HEK293 (cell line): ENCODE data around the gene TES.

ENCODE experiments used
- IKZF3 ChIP-seq: fragments of 450-650 bp; IDR thresholded peaks from 2 replicates; pipeline ENCODE4 v1.5.0; 2018; ENCODE audit warnings: missing biosample characterization, mild to moderate bottlenecking, missing genetic modification characterization, moderate library complexity
- MYNN ChIP-seq: fragments of 450-650 bp; formaldehyde crosslinking; IDR thresholded peaks from 2 replicates; pipeline ENCODE4 v1.5.1; 2016; ENCODE audit warnings: missing biosample characterization, missing genetic modification characterization, borderline replicate concordance
- MZF1 ChIP-seq: fragments of 450-650 bp; formaldehyde crosslinking; IDR thresholded peaks from 2 replicates; pipeline ENCODE4 v1.5.1; 2017; ENCODE audit warnings: missing biosample characterization, missing genetic modification characterization, borderline replicate concordance
- SALL2 ChIP-seq: fragments of 450-650 bp; formaldehyde crosslinking; IDR thresholded peaks from 2 replicates; pipeline ENCODE4 v1.5.0; 2017; ENCODE audit warnings: missing biosample characterization, mild to moderate bottlenecking, missing genetic modification characterization, borderline replicate concordance
- SETDB1 ChIP-seq: IDR thresholded peaks from one replicate; pipeline ENCODE4 v1.6.1; 2017; ENCODE audit warnings: mild to moderate bottlenecking, low read length, moderate library complexity, mixed read lengths; ENCODE audit not compliant: insufficient read length
- ZBTB1 ChIP-seq: fragments of 450-650 bp; formaldehyde crosslinking; IDR thresholded peaks from 2 replicates; pipeline ENCODE4 v1.5.1; 2016; ENCODE audit warnings: missing biosample characterization, missing genetic modification characterization
- ZNF112 ChIP-seq: fragments of 450-650 bp; formaldehyde crosslinking; IDR thresholded peaks from 2 replicates; pipeline ENCODE4 v1.5.0; 2017; ENCODE audit warnings: missing biosample characterization, missing genetic modification characterization
- ZNF114 ChIP-seq: fragments of 450-650 bp; formaldehyde crosslinking; IDR thresholded peaks from 2 replicates; pipeline ENCODE4 v1.5.0; 2017; ENCODE audit warnings: missing biosample characterization, missing genetic modification characterization
- ZNF133 ChIP-seq: fragments of 450-650 bp; formaldehyde crosslinking; IDR thresholded peaks from 2 replicates; pipeline ENCODE4 v1.5.1; 2016; ENCODE audit warnings: missing biosample characterization, missing genetic modification characterization
- ZNF169 ChIP-seq: fragments of 450-650 bp; formaldehyde crosslinking; IDR thresholded peaks from 2 replicates; pipeline ENCODE4 v1.5.1; 2016; ENCODE audit warnings: missing biosample characterization, missing genetic modification characterization
- ZNF341 ChIP-seq: fragments of 450-650 bp; formaldehyde crosslinking; IDR thresholded peaks from 2 replicates; pipeline ENCODE4; 2016; ENCODE audit warnings: low read depth, missing biosample characterization, missing genetic modification characterization
- ZNF366 ChIP-seq: fragments of 450-650 bp; formaldehyde crosslinking; conservative IDR thresholded peaks from 2 replicates; pipeline ENCODE4 v1.5.1; 2016; ENCODE audit warnings: missing biosample characterization, missing genetic modification characterization
- ZNF416 ChIP-seq: fragments of 450-650 bp; formaldehyde crosslinking; IDR thresholded peaks from 2 replicates; pipeline ENCODE4 v1.5.1; 2016; ENCODE audit warnings: missing biosample characterization, missing genetic modification characterization
- ZNF48 ChIP-seq: fragments of 450-650 bp; formaldehyde crosslinking; IDR thresholded peaks from 2 replicates; pipeline ENCODE4 v1.5.1; 2016; ENCODE audit warnings: missing biosample characterization, missing genetic modification characterization
- ZNF600 ChIP-seq: fragments of 450-650 bp; formaldehyde crosslinking; IDR thresholded peaks from 2 replicates; pipeline ENCODE4 v1.5.1; 2016; ENCODE audit warnings: missing biosample characterization, missing genetic modification characterization
- ZNF624 ChIP-seq: fragments of 450-650 bp; formaldehyde crosslinking; IDR thresholded peaks from 2 replicates; pipeline ENCODE4 v1.5.1; 2017; ENCODE audit warnings: missing biosample characterization, missing genetic modification characterization
- ZNF660 ChIP-seq: fragments of 450-650 bp; IDR thresholded peaks from 2 replicates; pipeline ENCODE4 v1.5.1; 2018; ENCODE audit warnings: missing biosample characterization, mild to moderate bottlenecking, missing genetic modification characterization
- ZNF747 ChIP-seq: fragments of 450-650 bp; formaldehyde crosslinking; IDR thresholded peaks from 2 replicates; pipeline ENCODE4 v1.5.1; 2016; ENCODE audit warnings: missing biosample characterization, missing genetic modification characterization
- ZNF837 ChIP-seq: fragments of 450-650 bp; formaldehyde crosslinking; IDR thresholded peaks from 2 replicates; pipeline ENCODE4 v1.5.1; 2016; ENCODE audit warnings: missing biosample characterization, missing genetic modification characterization
- TF ChIP-seq, protein P1 (sequence below): fragments of 450-650 bp; formaldehyde crosslinking; IDR thresholded peaks from 2 replicates; pipeline ENCODE4 v1.5.1; 2017; ENCODE audit warnings: missing biosample characterization, mild to moderate bottlenecking, missing genetic modification characterization, moderate library complexity
- TF ChIP-seq, protein P2 (sequence below): fragments of 450-650 bp; formaldehyde crosslinking; IDR thresholded peaks from 2 replicates; pipeline ENCODE4 v1.5.1; 2016; ENCODE audit warnings: missing biosample characterization, missing genetic modification characterization
- TF ChIP-seq, protein P3 (sequence below): fragments of 450-650 bp; formaldehyde crosslinking; IDR thresholded peaks from 2 replicates; pipeline ENCODE4 v1.5.1; 2016; ENCODE audit warnings: missing biosample characterization, missing genetic modification characterization
- TF ChIP-seq, protein P4 (sequence below): fragments of 450-650 bp; formaldehyde crosslinking; IDR thresholded peaks from 2 replicates; pipeline ENCODE4; 2016; ENCODE audit warnings: missing biosample characterization, missing genetic modification characterization
- TF ChIP-seq, protein P5 (sequence below): fragments of 450-650 bp; formaldehyde crosslinking; IDR thresholded peaks from 2 replicates; pipeline ENCODE4 v1.5.1; 2016; ENCODE audit warnings: missing biosample characterization, missing genetic modification characterization, borderline replicate concordance
- TF ChIP-seq, protein P6 (sequence below): fragments of 450-650 bp; formaldehyde crosslinking; IDR thresholded peaks from 2 replicates; pipeline ENCODE4 v1.5.1; 2016; ENCODE audit warnings: missing biosample characterization, missing genetic modification characterization

TES gene

DNA sequence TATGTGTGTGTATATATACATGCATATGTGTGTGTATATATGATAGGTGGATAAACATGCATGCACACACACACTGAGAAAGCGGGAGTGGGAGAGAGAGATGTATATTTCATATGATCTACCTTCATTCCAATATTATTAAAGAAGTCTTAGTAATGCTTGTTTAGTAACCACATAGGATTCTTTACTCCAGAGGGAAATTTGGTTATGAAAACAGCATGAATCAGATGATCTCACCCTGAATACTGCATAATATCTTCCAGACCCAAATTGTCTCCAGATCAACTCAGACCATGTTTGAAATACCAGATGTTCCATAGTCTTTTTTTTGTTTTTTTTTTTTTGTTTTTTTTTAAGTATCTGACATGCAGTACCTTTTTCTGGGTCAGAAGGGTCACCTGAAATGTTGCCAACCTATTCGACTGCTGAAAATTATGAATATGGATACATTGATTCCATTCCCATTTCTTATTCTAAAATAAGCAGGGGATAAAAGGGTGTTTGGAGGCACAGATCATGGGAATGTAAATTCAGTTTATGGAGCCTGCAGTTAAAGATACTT is 17.4 kb downstream of the TES start (continued):
- TF ChIP-seq, protein P1, sequence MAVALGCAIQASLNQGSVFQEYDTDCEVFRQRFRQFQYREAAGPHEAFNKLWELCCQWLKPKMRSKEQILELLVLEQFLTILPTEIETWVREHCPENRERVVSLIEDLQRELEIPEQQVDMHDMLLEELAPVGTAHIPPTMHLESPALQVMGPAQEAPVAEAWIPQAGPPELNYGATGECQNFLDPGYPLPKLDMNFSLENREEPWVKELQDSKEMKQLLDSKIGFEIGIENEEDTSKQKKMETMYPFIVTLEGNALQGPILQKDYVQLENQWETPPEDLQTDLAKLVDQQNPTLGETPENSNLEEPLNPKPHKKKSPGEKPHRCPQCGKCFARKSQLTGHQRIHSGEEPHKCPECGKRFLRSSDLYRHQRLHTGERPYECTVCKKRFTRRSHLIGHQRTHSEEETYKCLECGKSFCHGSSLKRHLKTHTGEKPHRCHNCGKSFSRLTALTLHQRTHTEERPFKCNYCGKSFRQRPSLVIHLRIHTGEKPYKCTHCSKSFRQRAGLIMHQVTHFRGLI (tag by site-specific recombination): no peak
- TF ChIP-seq ZBTB1 (tag by site-specific recombination) (no peak), ZNF416 (tag by site-specific recombination) (no peak), ZNF660 (0 out of 2 replicates have a peak, but pooled peaks have one; percentile 10), ZNF366 (tag by site-specific recombination) (peak; percentile 74), SETDB1 (no peak), SALL2 (no peak), ZNF624 (tag by site-specific recombination) (no peak), ZNF837 (tag by site-specific recombination) (no peak), ZNF169 (tag by site-specific recombination) (no peak), IKZF3 (peak; percentile 52), ZNF114 (tag by site-specific recombination) (no peak), ZNF747 (tag by site-specific recombination) (no peak), ZNF341 (no peak), ZNF48 (tag by site-specific recombination) (no peak), MYNN (no peak), ZNF600 (tag by site-specific recombination) (peak; percentile 91), ZNF112 (tag by site-specific recombination) (no peak), MZF1 (tag by site-specific recombination) (no peak), ZNF133 (tag by site-specific recombination) (no peak)
- TF ChIP-seq, protein P2, sequence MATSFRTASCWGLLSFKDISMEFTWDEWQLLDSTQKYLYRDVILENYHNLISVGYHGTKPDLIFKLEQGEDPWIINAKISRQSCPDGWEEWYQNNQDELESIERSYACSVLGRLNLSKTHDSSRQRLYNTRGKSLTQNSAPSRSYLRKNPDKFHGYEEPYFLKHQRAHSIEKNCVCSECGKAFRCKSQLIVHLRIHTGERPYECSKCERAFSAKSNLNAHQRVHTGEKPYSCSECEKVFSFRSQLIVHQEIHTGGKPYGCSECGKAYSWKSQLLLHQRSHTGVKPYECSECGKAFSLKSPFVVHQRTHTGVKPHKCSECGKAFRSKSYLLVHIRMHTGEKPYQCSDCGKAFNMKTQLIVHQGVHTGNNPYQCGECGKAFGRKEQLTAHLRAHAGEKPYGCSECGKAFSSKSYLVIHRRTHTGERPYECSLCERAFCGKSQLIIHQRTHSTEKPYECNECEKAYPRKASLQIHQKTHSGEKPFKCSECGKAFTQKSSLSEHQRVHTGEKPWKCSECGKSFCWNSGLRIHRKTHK (tag by site-specific recombination): no peak
- TF ChIP-seq, protein P3, sequence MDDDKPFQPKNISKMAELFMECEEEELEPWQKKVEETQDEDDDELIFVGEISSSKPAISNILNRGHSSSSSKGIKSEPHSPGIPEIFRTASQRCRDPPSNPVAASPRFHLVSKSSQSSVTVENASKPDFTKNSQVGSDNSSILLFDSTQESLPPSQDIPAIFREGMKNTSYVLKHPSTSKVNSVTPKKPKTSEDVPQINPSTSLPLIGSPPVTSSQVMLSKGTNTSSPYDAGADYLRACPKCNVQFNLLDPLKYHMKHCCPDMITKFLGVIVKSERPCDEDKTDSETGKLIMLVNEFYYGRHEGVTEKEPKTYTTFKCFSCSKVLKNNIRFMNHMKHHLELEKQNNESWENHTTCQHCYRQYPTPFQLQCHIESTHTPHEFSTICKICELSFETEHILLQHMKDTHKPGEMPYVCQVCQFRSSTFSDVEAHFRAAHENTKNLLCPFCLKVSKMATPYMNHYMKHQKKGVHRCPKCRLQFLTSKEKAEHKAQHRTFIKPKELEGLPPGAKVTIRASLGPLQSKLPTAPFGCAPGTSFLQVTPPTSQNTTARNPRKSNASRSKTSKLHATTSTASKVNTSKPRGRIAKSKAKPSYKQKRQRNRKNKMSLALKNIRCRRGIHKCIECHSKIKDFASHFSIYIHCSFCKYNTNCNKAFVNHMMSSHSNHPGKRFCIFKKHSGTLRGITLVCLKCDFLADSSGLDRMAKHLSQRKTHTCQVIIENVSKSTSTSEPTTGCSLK: no peak
- TF ChIP-seq, protein P4, sequence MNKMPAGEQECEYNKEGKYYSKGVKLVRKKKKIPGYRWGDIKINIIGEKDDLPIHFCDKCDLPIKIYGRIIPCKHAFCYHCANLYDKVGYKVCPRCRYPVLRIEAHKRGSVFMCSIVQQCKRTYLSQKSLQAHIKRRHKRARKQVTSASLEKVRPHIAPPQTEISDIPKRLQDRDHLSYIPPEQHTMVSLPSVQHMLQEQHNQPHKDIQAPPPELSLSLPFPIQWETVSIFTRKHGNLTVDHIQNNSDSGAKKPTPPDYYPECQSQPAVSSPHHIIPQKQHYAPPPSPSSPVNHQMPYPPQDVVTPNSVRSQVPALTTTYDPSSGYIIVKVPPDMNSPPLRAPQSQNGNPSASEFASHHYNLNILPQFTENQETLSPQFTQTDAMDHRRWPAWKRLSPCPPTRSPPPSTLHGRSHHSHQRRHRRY (tag by site-specific recombination): no peak
- TF ChIP-seq, protein P5, sequence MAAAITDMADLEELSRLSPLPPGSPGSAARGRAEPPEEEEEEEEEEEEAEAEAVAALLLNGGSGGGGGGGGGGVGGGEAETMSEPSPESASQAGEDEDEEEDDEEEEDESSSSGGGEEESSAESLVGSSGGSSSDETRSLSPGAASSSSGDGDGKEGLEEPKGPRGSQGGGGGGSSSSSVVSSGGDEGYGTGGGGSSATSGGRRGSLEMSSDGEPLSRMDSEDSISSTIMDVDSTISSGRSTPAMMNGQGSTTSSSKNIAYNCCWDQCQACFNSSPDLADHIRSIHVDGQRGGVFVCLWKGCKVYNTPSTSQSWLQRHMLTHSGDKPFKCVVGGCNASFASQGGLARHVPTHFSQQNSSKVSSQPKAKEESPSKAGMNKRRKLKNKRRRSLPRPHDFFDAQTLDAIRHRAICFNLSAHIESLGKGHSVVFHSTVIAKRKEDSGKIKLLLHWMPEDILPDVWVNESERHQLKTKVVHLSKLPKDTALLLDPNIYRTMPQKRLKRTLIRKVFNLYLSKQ (tag by site-specific recombination): no peak
- TF ChIP-seq, protein P6, sequence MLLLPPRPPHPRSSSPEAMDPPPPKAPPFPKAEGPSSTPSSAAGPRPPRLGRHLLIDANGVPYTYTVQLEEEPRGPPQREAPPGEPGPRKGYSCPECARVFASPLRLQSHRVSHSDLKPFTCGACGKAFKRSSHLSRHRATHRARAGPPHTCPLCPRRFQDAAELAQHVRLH (tag by site-specific recombination): no peak
